Nephron progenitor cell (in vitro differentiated cells): Measurements from ENCODE around the gene NOP53.

ENCODE experiments used
- DNase-seq: peaks from one replicate; pipeline ENCODE4 v3.0.0; 2021
- H3K27ac Mint-ChIP-seq: 2 replicates; pipeline ENCODE4 v1.8.0; 2021; ENCODE audit warnings: mild to moderate bottlenecking, moderate library complexity, mixed read lengths
- H3K27me3 Mint-ChIP-seq: 2 replicates; pipeline ENCODE4 v1.8.0; 2021; ENCODE audit warnings: mild to moderate bottlenecking, low read depth, mixed read lengths; ENCODE audit not compliant: poor library complexity
- H3K36me3 Mint-ChIP-seq: 2 replicates; pipeline ENCODE4 v1.8.0; 2021; ENCODE audit warnings: low read depth, mixed read lengths
- H3K4me1 Mint-ChIP-seq: 2 replicates; pipeline ENCODE4 v1.8.0; 2021; ENCODE audit warnings: mixed read lengths
- H3K4me3 Mint-ChIP-seq: 2 replicates; pipeline ENCODE4 v1.8.0; 2021; ENCODE audit warnings: mild to moderate bottlenecking, moderate library complexity, mixed read lengths
- H3K9me3 Mint-ChIP-seq: 2 replicates; pipeline ENCODE4 v1.8.0; 2021; ENCODE audit warnings: mild to moderate bottlenecking, moderate library complexity, mixed read lengths
- TF ChIP-seq, protein P1 (sequence below): fragments of 200-600 bp; sonication (generic); IDR thresholded peaks from 2 replicates; pipeline ENCODE4 v1.5.0; 2021; ENCODE audit warnings: antibody characterized with exemption

Gene NOP53

DNA sequence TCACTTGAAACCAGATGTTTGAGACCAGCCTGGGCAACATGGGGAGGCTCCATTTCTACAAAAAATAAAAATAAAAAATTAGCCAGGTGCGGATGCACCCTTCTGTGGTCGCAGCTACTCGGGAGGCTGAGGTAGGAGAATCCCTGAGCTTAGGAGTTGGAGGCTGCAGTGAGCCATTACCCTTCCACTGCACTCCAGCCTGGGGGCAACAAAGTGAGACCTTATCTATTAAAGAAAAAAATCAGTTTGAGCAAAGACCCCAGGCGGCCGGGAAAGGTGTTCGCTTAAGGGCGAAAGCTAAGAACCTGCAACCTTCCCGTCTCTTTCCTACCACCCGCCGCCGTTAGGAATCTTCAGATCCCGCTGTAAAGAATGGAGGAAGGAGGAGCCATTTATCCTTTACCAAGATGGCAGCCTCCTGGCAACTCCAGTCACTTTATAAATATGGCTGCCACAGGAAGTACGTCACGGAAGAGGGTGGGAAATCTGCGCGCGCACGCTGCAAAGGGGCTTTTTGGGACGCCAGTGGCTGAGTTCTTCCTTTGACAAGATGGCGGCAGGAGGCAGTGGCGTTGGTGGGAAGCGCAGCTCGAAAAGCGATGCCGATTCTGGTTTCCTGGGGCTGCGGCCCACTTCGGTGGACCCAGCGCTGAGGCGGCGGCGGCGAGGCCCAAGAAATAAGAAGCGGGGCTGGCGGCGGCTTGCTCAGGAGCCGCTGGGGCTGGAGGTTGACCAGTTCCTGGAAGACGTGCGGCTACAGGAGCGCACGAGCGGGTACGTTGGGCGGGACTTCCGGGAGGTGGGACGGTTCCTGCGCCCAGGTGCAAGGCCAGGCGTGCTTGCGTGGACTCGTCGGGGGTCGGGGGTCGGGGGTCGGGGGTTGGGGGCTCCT, at the start of gene NOP53:
Gene NOP53, plus strand, starts transcription at position 537 of the 892 bp plus-strand sequence. Its CDS starts 14 bp downstream, at position 551.
- TF ChIP-seq, protein P1, sequence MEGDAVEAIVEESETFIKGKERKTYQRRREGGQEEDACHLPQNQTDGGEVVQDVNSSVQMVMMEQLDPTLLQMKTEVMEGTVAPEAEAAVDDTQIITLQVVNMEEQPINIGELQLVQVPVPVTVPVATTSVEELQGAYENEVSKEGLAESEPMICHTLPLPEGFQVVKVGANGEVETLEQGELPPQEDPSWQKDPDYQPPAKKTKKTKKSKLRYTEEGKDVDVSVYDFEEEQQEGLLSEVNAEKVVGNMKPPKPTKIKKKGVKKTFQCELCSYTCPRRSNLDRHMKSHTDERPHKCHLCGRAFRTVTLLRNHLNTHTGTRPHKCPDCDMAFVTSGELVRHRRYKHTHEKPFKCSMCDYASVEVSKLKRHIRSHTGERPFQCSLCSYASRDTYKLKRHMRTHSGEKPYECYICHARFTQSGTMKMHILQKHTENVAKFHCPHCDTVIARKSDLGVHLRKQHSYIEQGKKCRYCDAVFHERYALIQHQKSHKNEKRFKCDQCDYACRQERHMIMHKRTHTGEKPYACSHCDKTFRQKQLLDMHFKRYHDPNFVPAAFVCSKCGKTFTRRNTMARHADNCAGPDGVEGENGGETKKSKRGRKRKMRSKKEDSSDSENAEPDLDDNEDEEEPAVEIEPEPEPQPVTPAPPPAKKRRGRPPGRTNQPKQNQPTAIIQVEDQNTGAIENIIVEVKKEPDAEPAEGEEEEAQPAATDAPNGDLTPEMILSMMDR = no peak
- Mint-ChIP-seq H3K27me3 (peaks cover 9% of the 10 kb centered on the region), H3K9me3 (no peaks in the 10 kb centered on the region), H3K4me3 (peak within 1 kb of the TSS; percentile 99), H3K36me3 (peaks cover 23% of the 10 kb centered on the region), H3K4me1 (peaks cover 26% of the 10 kb centered on the region), H3K27ac (peak within 1 kb of the TSS; percentile 97)
- peak; percentile 97 for DNase-seq

GRCh38 chr19:47696635-47697034, 48.7 kb upstream of the NOP53 start:
- Mint-ChIP-seq H3K4me3 (no peak overlapping the region), H3K9me3 (no peaks in the 10 kb centered on the region)
- TF ChIP-seq, protein P1 = no peak

GRCh38 chr19:47697863-47698609, 47.3 kb upstream of the NOP53 start:
- DNase-seq = peak; percentile 77
- Mint-ChIP-seq H3K4me1 (no peaks in the 10 kb centered on the region), H3K36me3 (peaks cover 24% of the 10 kb centered on the region), H3K27ac (no peak overlapping the region), H3K27me3 (no peaks in the 10 kb centered on the region), H3K9me3 (no peaks in the 10 kb centered on the region), H3K4me3 (no peak overlapping the region)
- TF ChIP-seq, protein P1 = peak; percentile 96

More at GRCh38 chr19:47696635-47697034, 48.7 kb upstream of the NOP53 start:
- Mint-ChIP-seq H3K27me3 (no peaks in the 10 kb centered on the region), H3K4me1 (no peaks in the 10 kb centered on the region), H3K36me3 (peaks cover 26% of the 10 kb centered on the region), H3K27ac (no peak overlapping the region)
- DNase-seq = no peak

DNA sequence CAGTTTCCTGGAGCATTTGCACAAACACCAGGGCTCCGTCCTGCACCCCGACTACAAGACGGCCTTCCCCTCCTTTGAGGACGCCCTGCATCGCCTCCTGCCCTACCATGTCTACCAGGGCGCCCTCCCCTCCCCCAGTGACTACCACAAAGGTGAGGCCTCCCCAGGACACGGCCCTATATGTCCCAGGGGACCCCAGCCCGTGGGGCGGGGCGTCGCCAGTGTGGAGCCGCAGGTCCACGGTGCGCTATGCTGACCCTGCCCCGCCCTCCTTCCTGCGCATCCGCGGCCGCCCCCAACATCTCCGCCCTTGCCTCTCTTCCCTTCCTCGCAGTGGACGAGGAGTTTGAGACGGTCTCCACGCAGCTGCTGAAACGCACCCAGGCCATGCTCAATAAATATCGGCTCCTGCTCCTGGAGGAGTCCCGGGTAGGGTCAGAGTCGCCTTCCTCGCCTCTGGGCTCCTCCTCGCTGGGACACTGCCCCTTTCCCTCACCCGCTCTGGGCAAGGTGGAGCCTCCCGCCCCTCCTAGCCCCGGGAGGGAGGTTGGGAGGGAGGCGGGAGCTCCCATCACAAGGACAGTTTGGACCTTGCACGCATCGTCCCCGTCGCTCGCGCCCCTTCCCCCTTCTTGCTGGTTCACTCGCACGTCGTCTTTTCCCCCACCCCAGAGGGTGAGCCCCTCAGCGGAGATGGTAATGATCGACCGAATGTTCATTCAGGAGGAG, 46.6 kb upstream of the NOP53 start:
- H3K9me3 Mint-ChIP-seq = no peaks in the 10 kb centered on the region
- peaks cover 29% of the 10 kb centered on the region for H3K36me3 Mint-ChIP-seq
- TF ChIP-seq, protein P1 = no peak
- no peaks in the 10 kb centered on the region for H3K4me1 Mint-ChIP-seq
- H3K4me3 Mint-ChIP-seq = no peak overlapping the region
- H3K27me3 Mint-ChIP-seq = no peaks in the 10 kb centered on the region
- no peak overlapping the region for H3K27ac Mint-ChIP-seq
- no peak for DNase-seq

DNA sequence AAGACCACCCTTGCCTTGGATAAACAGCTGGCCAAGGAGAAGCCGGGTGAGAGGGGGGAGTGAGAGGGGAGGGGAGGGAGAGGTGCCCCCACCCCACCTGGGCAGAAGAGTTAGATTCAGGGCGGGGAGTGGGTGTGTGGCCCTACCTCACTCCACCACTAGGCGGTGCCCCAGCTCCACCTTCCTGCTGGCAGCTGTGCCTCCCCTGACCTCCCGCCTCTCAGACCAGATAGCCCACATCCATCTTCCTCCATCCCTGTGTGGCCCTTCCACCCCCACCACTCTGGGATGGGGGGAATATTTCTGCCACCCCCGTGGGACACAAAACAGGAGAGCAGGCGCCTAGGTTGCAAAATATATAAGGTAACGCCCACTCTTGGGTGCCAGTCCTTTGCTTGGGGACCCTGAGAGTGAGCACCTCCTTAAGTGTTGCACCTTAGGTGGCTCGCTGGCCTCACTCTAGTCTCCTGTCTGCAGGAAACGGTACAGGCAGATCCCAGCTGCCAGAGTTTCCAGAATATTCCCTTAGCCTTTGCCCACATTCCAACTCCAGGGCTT, 45.9 kb upstream of the NOP53 start:
- H3K4me3 Mint-ChIP-seq = no peak overlapping the region
- H3K27me3 Mint-ChIP-seq = no peaks in the 10 kb centered on the region
- TF ChIP-seq, protein P1 = peak; percentile 90
- H3K36me3 Mint-ChIP-seq = peaks cover 35% of the 10 kb centered on the region
- H3K4me1 Mint-ChIP-seq = no peaks in the 10 kb centered on the region
- no peaks in the 10 kb centered on the region for H3K9me3 Mint-ChIP-seq
- H3K27ac Mint-ChIP-seq = no peak overlapping the region
- peak; percentile 85 for DNase-seq
